ENCODE data around the gene SIDT2.
"Not testable (repeated sequence)": the region's sequence is repeated elsewhere in the genome, so short reads cannot be mapped to it uniquely, and the experiment has no call there.

SIDT2 gene

DNA sequence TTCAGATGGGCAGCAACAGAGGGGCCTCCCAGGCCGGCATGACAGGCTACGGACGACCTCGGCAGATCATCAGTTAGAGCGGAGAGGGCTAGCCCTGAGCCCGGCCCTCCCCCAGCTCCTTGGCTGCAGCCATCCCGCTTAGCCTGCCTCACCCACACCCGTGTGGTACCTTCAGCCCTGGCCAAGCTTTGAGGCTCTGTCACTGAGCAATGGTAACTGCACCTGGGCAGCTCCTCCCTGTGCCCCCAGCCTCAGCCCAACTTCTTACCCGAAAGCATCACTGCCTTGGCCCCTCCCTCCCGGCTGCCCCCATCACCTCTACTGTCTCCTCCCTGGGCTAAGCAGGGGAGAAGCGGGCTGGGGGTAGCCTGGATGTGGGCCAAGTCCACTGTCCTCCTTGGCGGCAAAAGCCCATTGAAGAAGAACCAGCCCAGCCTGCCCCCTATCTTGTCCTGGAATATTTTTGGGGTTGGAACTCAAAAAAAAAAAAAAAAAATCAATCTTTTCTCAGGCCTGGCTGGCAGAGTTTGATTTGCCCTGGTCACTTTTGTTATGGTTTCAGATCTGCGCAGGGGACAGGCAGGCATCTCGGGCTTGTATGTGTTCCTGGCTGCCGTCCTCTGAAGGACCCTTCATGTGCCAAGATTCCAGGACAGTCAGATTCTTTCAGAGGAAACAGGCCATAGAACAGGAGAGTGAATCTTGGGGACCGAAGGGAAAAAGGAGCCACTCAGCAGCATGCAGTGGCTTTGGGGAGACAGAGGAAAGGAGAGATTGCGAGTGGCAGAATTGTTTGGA lies 25.9 kb downstream of the SIDT2 start:
- no peak for FAIRE-seq

DNA sequence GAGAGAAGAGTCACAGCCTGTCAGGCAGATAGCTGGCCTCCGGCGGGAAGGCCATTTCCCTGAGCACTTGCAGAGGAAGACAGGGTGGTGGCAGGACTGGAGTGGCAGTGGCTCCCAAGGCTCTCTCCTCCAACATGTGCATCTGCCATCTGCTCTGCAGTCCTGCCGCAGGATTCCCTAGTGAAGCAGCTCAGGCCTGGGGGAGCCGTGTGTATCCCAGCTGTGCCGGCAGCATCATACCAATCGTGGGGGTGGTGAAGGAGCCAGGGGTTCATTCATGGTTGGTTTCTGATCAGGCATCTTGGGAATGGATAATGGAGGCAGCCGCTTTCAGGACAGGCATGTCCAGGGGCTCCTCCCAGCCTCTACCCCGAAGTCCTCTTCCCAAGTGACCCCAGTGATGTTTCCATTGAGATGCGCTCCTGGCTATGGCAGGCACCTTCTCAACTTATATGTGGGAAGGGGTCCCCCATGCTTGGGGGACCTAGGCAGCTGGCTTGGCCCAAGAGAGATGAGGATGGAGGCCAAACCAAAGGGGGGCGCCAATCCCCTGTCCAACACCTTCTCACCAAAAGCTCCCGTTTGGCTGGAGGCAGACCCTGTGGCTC lies 26.8 kb downstream of the SIDT2 start:
- no peak for FAIRE-seq

- not testable (repeated sequence) for FAIRE-seq
These were observed 27.6 kb downstream of the SIDT2 start for GRCh38 chr11:117206111-117206510.

DNA sequence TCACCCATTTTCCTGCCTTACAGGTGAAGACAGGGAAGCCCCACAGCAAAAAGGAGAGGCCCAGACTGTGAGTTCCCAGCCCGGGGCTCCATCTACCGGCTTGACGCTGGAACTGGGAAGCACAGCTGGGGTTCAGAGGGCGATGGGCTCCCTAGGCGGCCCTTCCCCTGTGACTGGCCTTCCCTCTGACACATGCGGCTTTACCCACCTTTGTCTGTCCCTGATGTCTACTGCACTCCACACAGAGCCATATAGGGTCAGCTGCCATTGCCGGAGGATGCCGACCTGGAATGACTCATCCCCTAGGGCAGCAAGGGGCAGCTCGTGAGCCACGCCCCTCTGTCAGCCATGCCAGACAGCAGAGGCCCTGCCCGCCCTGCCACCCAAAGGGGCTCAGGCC lies 28.3 kb downstream of the SIDT2 start:
- FAIRE-seq: not testable (repeated sequence)

DNA sequence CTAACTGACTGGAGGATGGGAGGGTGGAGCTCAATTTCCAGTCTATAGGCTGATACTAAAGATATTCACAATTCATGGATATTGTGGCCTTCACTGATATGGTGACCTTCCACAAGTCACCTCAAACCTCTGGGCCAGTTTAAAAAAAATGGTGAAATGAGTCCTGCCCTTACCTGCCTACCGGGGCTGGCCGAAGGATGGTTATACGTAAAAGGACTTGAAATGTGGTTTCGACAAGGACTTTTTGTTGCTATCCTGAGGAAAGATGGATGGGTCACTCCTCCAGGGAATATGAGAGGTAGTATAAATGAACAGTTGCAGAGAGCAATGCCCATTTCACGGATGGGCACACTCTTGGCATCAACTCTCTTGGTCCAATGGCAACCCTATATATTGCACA lies 28.9 kb downstream of the SIDT2 start:
- FAIRE-seq: not testable (repeated sequence)

DNA sequence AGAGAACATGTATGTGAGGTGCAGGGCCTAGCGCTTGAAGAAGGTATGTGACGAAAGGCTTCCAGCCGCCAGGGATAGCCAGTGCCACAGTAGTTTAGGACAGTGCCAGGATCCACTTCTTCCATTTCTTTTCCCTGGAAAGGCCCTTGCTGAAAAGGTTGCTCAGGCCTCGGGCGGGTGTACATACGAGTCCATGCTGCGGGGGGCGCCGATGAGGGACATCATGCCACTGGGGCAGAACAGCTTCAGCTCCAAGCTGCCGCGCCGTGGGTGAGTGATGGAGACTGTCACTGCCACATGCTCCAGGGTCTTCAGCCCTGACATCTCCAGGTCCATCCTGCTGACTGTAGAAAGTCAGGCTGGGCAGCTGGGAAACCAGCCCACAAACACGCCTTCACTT lies 30.2 kb downstream of the SIDT2 start:
- not testable (repeated sequence) for FAIRE-seq

- FAIRE-seq: not testable (repeated sequence)
These were observed 31.0 kb downstream of the SIDT2 start for GRCh38 chr11:117209351-117210125.

DNA sequence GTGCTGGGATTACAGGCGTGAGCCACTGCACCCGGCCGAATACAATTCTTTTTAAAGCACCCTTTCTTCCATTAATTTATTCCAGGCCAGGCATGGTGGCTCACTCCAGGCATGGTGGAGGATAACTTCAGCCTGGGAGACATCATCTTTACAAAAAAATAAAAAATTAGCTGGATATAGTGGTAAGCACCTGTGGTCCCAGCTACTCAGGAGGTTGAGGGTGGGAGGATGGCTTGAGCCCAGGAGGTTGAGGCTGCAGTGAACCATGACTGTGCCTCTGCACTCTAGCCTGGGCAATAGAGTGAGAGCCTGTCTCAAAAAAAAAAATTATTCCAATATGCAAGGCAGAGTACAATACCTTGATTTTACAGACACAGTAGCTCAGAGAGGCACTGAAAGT lies 32.1 kb downstream of the SIDT2 start:
- no peak for FAIRE-seq

GRCh38 chr11:117212697-117213355 lies 34.3 kb downstream of the SIDT2 start:
- no peak for FAIRE-seq

DNA sequence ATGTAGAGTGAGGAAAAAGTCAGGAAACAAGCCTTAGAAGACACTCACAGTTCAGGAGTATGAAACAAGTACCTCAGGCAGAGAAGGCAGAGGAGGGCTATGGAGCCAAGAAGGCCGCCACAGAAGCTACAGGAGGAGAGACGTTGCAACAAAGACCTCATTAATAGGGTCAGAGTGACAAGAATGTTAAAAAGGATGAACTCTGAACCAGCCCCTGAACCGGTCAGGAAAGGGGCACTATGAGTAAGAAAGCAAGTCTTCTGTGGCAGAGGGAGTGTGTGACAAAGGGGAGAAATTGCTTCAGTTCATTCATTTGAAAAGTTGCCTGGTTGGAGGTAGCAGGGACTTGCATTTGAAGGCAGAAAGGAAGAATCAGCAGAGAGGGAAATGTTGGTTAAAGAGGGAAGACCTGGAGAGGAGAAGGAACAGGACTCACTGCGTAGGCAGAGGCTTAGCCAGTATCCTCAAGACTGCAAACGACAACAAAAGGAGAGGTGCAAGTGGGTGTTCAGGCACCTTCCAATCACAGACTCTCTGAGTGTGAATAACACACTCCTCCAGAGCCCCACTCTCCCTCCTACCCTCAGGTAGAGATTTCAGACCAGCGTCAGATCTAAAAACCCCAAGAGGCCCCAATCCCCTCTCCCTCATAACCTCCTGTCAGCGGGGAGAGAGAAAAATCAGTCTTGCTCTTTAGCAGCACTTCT lies 36.0 kb downstream of the SIDT2 start:
- FAIRE-seq: no peak

- FAIRE-seq: no peak
These were observed 38.9 kb downstream of the SIDT2 start for GRCh38 chr11:117217141-117218084.

GRCh38 chr11:117218133-117218915 lies 39.8 kb downstream of the SIDT2 start:
- no peak for FAIRE-seq

- FAIRE-seq: no peak
These were observed 40.5 kb downstream of the SIDT2 start for GRCh38 chr11:117219001-117219400.

- no peak for FAIRE-seq
These were observed 40.9 kb downstream of the SIDT2 start for GRCh38 chr11:117219455-117219854.

- no peak for FAIRE-seq
These were observed 41.5 kb downstream of the SIDT2 start for GRCh38 chr11:117219995-117220394.

DNA sequence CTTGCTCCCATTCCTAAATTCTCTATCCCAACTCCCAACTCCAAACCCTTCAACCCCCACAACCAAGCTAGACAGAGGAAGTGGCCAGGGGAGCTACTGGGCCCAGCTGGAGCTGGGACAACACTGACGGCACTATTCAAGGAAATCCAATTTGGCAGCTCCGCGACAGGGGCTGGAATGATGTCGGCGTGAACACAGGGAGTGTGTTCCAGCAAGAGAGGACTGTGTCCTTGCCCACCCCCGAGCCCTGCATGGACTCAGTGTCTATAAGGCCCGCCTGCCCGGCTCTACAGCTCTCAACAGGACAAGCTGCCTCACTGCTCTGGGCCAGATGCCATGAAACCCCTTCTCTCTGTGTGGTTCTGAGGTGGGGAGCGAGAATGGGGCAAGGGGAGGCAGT lies 42.0 kb downstream of the SIDT2 start:
- no peak for FAIRE-seq

GRCh38 chr11:117220999-117221774 lies 42.6 kb downstream of the SIDT2 start:
- FAIRE-seq: no peak

DNA sequence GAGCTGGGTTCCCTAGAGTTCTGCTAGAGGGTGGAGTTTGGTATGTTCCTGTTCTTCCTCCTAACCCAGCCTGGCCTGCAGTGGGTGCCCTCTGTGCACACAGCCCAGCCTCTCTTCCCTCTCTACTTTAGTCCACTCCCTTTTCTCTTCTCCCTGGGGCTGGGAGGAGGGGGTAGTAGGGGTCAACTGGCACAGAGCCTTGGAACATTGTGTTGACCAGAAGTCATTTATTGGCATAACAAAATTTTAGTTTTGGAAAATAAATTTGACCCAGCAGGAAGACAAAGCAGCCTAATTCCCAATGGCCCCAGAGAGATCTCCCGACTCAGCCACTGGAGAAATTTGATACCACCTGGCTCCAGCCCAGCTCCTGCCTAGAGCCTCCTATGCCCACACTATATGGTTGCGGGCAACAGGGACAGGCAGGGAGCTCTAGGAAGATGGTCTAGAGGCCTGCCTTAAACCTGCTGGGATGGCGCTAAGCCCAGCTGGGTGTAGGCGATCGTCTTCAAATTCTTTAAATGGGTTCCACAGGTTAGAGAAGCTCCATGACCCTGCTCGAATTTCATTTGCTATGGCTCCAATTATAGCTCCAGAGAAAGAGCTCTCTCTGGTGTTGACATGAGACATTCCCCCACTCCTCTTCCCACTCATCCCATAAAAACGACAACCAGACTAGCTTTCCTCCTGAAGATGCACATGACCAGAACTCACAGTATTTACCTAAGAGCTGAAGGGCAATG lies 43.4 kb downstream of the SIDT2 start:
- FAIRE-seq: peak; percentile 88
